ENCODE results near the gene BABAM1.

BABAM1 gene

GRCh38 chr19:17264641-17264979 is 2.6 kb upstream of the BABAM1 start, which contains the start of gene USHBP1:
Gene USHBP1, minus strand, starts transcription at chr19:17264745. Its CDS starts 446 bp downstream, at chr19:17264299.
- no peaks in the 10 kb centered on the region for H3K27me3 ChIP-seq (ENCODE audit: control insufficient read depth in 3 of 3, insufficient read depth in 3 of 3, low read depth in 1 of 3, low read length in 3 of 3)
- H2BK5ac ChIP-seq (ENCODE audit: low read length) = peak within 1 kb of the TSS; percentile 77
- peaks cover 4 to 7% of the 10 kb centered on the region in 2 donors for H3K4me1 ChIP-seq (ENCODE audit: control insufficient read depth in 2 of 2, insufficient read depth in 1 of 2, low read depth in 1 of 2, low read length in 2 of 2)
- peak within 1 kb of the TSS; percentile 82 for H4K8ac ChIP-seq (ENCODE audit: low read depth, low read length)
- no peak within 1 kb of the TSS for H2BK120ac ChIP-seq (ENCODE audit: low read depth, low read length)
- no peak within 1 kb of the TSS for H3K27ac ChIP-seq (replicated peaks; ENCODE audit: low read length)
- peak within 1 kb of the TSS; percentile 64 for H3K18ac ChIP-seq (ENCODE audit: low read length)
- peak within 1 kb of the TSS; percentile 84 for H2AFZ ChIP-seq (ENCODE audit: low read length)
- no peak within 1 kb of the TSS for H3K14ac ChIP-seq (ENCODE audit: low read length)
- peak within 1 kb of the TSS; percentile 96 for H2AK5ac ChIP-seq (ENCODE audit: low read depth, low read length)
- no peak within 1 kb of the TSS for H4K91ac ChIP-seq (ENCODE audit: low read depth, low read length, poor library complexity)
- no peak for DNase-seq (ENCODE audit: low spot score)
- peak within 1 kb of the TSS; percentile 79 for H2BK15ac ChIP-seq (ENCODE audit: low read length)
- peaks cover 0 to 7% of the 10 kb centered on the region in 2 donors for H3K9me3 ChIP-seq (replicated peaks in 1 of 2; ENCODE audit: control insufficient read depth in 2 of 2, insufficient read depth in 1 of 2, low read depth in 1 of 2, low read length in 2 of 2)
- no peak within 1 kb of the TSS for H3K4me2 ChIP-seq (ENCODE audit: insufficient read depth, low read length, poor library complexity, severe bottlenecking)
- peaks cover 2 to 9% of the 10 kb centered on the region in 2 donors for H3K36me3 ChIP-seq (replicated peaks in 1 of 2; ENCODE audit: control insufficient read depth in 2 of 2, insufficient read depth in 2 of 2, low read length in 2 of 2)
- peaks cover 4% of the 10 kb centered on the region for H3K79me1 ChIP-seq (ENCODE audit: low read depth, low read length)
- no peak within 1 kb of the TSS for H3K9ac ChIP-seq (ENCODE audit: low read depth, low read length, poor library complexity)
- WGBS, 2 donors (ENCODE audit: extremely low coverage in 2 of 2, insufficient read length in 2 of 2, insufficient replicate concordance in 1 of 2) = no CpG with 5 or more reads among the region's 5 CpGs
- peak within 1 kb of the TSS; percentile 49 for H2BK12ac ChIP-seq (ENCODE audit: low read length)
- H3K4ac ChIP-seq (ENCODE audit: low read length) = no peak within 1 kb of the TSS
- H3K4me3 ChIP-seq (ENCODE audit: low read length in 2 of 2) = no peak within 1 kb of the TSS
- peak within 1 kb of the TSS; percentile 34 for H3K23ac ChIP-seq (ENCODE audit: low read depth, low read length, poor library complexity)

GRCh38 chr19:17266026-17266425 is 1.2 kb upstream of the BABAM1 start:
- Histone ChIP-seq H2AK5ac (ENCODE audit: low read depth, low read length) (no peak overlapping the region), H3K18ac (ENCODE audit: low read length) (no peak overlapping the region), H4K8ac (ENCODE audit: low read depth, low read length) (no peak overlapping the region), H3K4me1 (ENCODE audit: control insufficient read depth in 2 of 2, insufficient read depth in 1 of 2, low read depth in 1 of 2, low read length in 2 of 2) (peaks cover 4 to 7% of the 10 kb centered on the region in 2 donors), H2BK120ac (ENCODE audit: low read depth, low read length) (no peak overlapping the region), H3K27ac (replicated peaks; ENCODE audit: low read length) (no peak overlapping the region), H3K4me3 (ENCODE audit: low read length in 2 of 2) (no peak overlapping the region), H3K36me3 (replicated peaks in 1 of 2; ENCODE audit: control insufficient read depth in 2 of 2, insufficient read depth in 2 of 2, low read length in 2 of 2) (peaks cover 2 to 17% of the 10 kb centered on the region in 2 donors), H3K9ac (ENCODE audit: low read depth, low read length, poor library complexity) (no peak overlapping the region), H2BK5ac (ENCODE audit: low read length) (no peak overlapping the region), H3K23ac (ENCODE audit: low read depth, low read length, poor library complexity) (no peak overlapping the region), H2BK12ac (ENCODE audit: low read length) (no peak overlapping the region), H3K4ac (ENCODE audit: low read length) (no peak overlapping the region), H3K27me3 (ENCODE audit: control insufficient read depth in 3 of 3, insufficient read depth in 3 of 3, low read depth in 1 of 3, low read length in 3 of 3) (no peaks in the 10 kb centered on the region), H3K79me1 (ENCODE audit: low read depth, low read length) (peaks cover 4% of the 10 kb centered on the region), H2BK15ac (ENCODE audit: low read length) (no peak overlapping the region), H3K4me2 (ENCODE audit: insufficient read depth, low read length, poor library complexity, severe bottlenecking) (no peak overlapping the region), H2AFZ (ENCODE audit: low read length) (no peak overlapping the region), H4K91ac (ENCODE audit: low read depth, low read length, poor library complexity) (no peak overlapping the region), H3K14ac (ENCODE audit: low read length) (no peak overlapping the region), H3K9me3 (replicated peaks in 1 of 2; ENCODE audit: control insufficient read depth in 2 of 2, insufficient read depth in 1 of 2, low read depth in 1 of 2, low read length in 2 of 2) (no peaks in the 10 kb centered on the region)
- no peak for DNase-seq (ENCODE audit: low spot score)
- 100% methylated on average over 1 of the region's 7 CpGs; no CpG with 5 or more reads in 1 of the 2 donors for WGBS, 2 donors (ENCODE audit: extremely low coverage in 2 of 2, insufficient read length in 2 of 2, insufficient replicate concordance in 1 of 2)

GRCh38 chr19:17266589-17266974 is 661 bp upstream of the BABAM1 start:
- no peak overlapping the region for H4K91ac ChIP-seq (ENCODE audit: low read depth, low read length, poor library complexity)
- no peak overlapping the region for H3K14ac ChIP-seq (ENCODE audit: low read length)
- no peak overlapping the region for H4K8ac ChIP-seq (ENCODE audit: low read depth, low read length)
- peaks cover 4% of the 10 kb centered on the region for H3K79me1 ChIP-seq (ENCODE audit: low read depth, low read length)
- no peak overlapping the region for H2BK120ac ChIP-seq (ENCODE audit: low read depth, low read length)
- no peak overlapping the region for H2BK15ac ChIP-seq (ENCODE audit: low read length)
- DNase-seq (ENCODE audit: low spot score) = no peak
- H3K4me1 ChIP-seq (ENCODE audit: control insufficient read depth in 2 of 2, insufficient read depth in 1 of 2, low read depth in 1 of 2, low read length in 2 of 2) = peaks cover 4 to 7% of the 10 kb centered on the region in 2 donors
- no CpG with 5 or more reads among the region's 12 CpGs for WGBS, 2 donors (ENCODE audit: extremely low coverage in 2 of 2, insufficient read length in 2 of 2, insufficient replicate concordance in 1 of 2)
- H2AFZ ChIP-seq (ENCODE audit: low read length) = peak overlapping the region; percentile 61
- H3K36me3 ChIP-seq (replicated peaks in 1 of 2; ENCODE audit: control insufficient read depth in 2 of 2, insufficient read depth in 2 of 2, low read length in 2 of 2) = peaks cover 7 to 22% of the 10 kb centered on the region in 2 donors
- no peak overlapping the region for H2BK12ac ChIP-seq (ENCODE audit: low read length)
- no peak overlapping the region for H3K9ac ChIP-seq (ENCODE audit: low read depth, low read length, poor library complexity)
- no peaks in the 10 kb centered on the region for H3K9me3 ChIP-seq (replicated peaks in 1 of 2; ENCODE audit: control insufficient read depth in 2 of 2, insufficient read depth in 1 of 2, low read depth in 1 of 2, low read length in 2 of 2)
- H2BK5ac ChIP-seq (ENCODE audit: low read length) = no peak overlapping the region
- H3K4ac ChIP-seq (ENCODE audit: low read length) = no peak overlapping the region
- no peak overlapping the region for H3K18ac ChIP-seq (ENCODE audit: low read length)
- no peak overlapping the region for H2AK5ac ChIP-seq (ENCODE audit: low read depth, low read length)
- H3K4me2 ChIP-seq (ENCODE audit: insufficient read depth, low read length, poor library complexity, severe bottlenecking) = no peak overlapping the region
- no peak overlapping the region for H3K23ac ChIP-seq (ENCODE audit: low read depth, low read length, poor library complexity)
- no peak overlapping the region for H3K4me3 ChIP-seq (ENCODE audit: low read length in 2 of 2)
- H3K27me3 ChIP-seq (ENCODE audit: control insufficient read depth in 3 of 3, insufficient read depth in 3 of 3, low read depth in 1 of 3, low read length in 3 of 3) = no peaks in the 10 kb centered on the region
- H3K27ac ChIP-seq (replicated peaks; ENCODE audit: low read length) = no peak overlapping the region

GRCh38 chr19:17268754-17269153 is 1.5 kb downstream of the BABAM1 start:
- WGBS, 2 donors (ENCODE audit: extremely low coverage in 2 of 2, insufficient read length in 2 of 2, insufficient replicate concordance in 1 of 2) = no CpG with 5 or more reads among the region's 13 CpGs

More at GRCh38 chr19:17268754-17269153, 1.5 kb downstream of the BABAM1 start:
- Histone ChIP-seq H2AK5ac (ENCODE audit: low read depth, low read length) (no peak overlapping the region), H3K4ac (ENCODE audit: low read length) (no peak overlapping the region), H3K23ac (ENCODE audit: low read depth, low read length, poor library complexity) (no peak overlapping the region), H3K14ac (ENCODE audit: low read length) (no peak overlapping the region), H3K27ac (replicated peaks; ENCODE audit: low read length) (no peak overlapping the region), H3K36me3 (replicated peaks in 1 of 2; ENCODE audit: control insufficient read depth in 2 of 2, insufficient read depth in 2 of 2, low read length in 2 of 2) (peaks cover 8 to 35% of the 10 kb centered on the region in 2 donors), H4K8ac (ENCODE audit: low read depth, low read length) (no peak overlapping the region), H3K9me3 (replicated peaks in 1 of 2; ENCODE audit: control insufficient read depth in 2 of 2, insufficient read depth in 1 of 2, low read depth in 1 of 2, low read length in 2 of 2) (no peaks in the 10 kb centered on the region), H2BK120ac (ENCODE audit: low read depth, low read length) (no peak overlapping the region), H2BK5ac (ENCODE audit: low read length) (no peak overlapping the region), H3K9ac (ENCODE audit: low read depth, low read length, poor library complexity) (no peak overlapping the region), H3K4me2 (ENCODE audit: insufficient read depth, low read length, poor library complexity, severe bottlenecking) (no peak overlapping the region), H2AFZ (ENCODE audit: low read length) (no peak overlapping the region), H3K4me3 (ENCODE audit: low read length in 2 of 2) (peak overlapping the region in 1 of 2 donors; percentile 20), H2BK12ac (ENCODE audit: low read length) (no peak overlapping the region), H2BK15ac (ENCODE audit: low read length) (no peak overlapping the region), H3K79me1 (ENCODE audit: low read depth, low read length) (peaks cover 4% of the 10 kb centered on the region), H3K4me1 (ENCODE audit: control insufficient read depth in 2 of 2, insufficient read depth in 1 of 2, low read depth in 1 of 2, low read length in 2 of 2) (peaks cover 4 to 7% of the 10 kb centered on the region in 2 donors), H4K91ac (ENCODE audit: low read depth, low read length, poor library complexity) (no peak overlapping the region), H3K18ac (ENCODE audit: low read length) (no peak overlapping the region), H3K27me3 (ENCODE audit: control insufficient read depth in 3 of 3, insufficient read depth in 3 of 3, low read depth in 1 of 3, low read length in 3 of 3) (no peaks in the 10 kb centered on the region)
- DNase-seq (ENCODE audit: low spot score) = no peak
